Measurements from ENCODE around the gene IMP4. TPM values are rescaled to one million over a fixed set of nuclear protein-coding genes. Genes with fewer than 3 reads are reported as not detected.

IMP4 gene
- polyA plus RNA-seq, 4 donors = 52.7 to 77.7 (median 62.2) TPM

DNA sequence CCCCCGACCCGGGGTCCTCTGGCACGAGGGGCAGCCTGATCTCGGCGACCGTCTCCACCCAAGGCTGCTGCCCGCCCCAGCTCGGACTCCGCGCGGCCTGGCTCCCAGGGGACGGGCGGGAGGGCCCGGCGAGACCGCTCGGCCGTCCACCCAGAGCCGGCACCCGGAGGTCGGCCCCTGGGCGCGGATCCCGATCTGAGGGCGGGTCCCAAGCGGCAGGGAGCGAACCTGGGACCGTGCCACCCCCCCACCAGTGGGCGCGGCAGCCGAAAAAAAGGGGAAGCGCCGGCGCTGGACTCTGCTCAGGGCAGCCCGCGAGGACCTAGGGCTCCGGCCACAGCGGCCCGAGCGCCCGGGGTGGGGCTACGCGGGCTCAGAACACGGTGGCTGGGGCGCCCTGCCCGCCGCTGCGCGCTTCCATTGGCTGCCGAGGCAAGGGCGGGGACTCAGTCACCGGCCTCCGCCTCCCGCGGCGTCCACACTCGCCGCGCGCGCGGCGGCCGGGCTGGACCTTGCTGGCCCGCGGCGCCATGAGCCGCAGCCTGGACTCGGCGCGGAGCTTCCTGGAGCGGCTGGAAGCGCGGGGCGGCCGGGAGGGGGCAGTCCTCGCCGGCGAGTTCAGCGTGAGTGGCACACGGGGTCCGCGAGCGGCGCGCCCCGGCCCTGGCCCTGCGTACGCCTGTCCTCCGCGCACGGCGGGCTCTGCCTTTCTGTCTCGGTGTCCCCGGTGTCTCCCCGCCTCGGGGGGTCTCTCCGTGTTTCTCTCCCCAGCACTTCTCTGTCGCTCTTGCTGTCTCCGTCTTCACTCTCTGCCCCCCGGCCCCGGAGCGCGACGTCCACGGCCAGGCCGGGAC lies 13.1 kb downstream of the IMP4 start, which contains the start of gene PTPN18:
Gene PTPN18, plus strand, starts transcription at position 479 of the 854 bp plus-strand sequence. Its CDS starts 52 bp downstream, at position 531.
- no peaks in the 10 kb centered on the region for H3K9me3 ChIP-seq (ENCODE audit: control insufficient read depth in 2 of 2, insufficient read depth in 1 of 2, low read depth in 1 of 2, low read length in 1 of 2)
- peak; percentile 90 to 92 for DNase-seq
- 0 to 1% (median 0%) methylated on average over 47 to 107 of the region's 107 CpGs for WGBS, 3 donors
- H3K4me3 ChIP-seq (ENCODE audit: low read depth in 1 of 3, low read length in 3 of 3) = peak within 1 kb of the TSS; percentile 65 to 68 (median 66)
- H3K4me1 ChIP-seq (ENCODE audit: control insufficient read depth in 3 of 3, insufficient read depth in 2 of 3, low read depth in 1 of 3, low read length in 2 of 3) = no peaks in the 10 kb centered on the region
- FAIRE-seq = no peak
- peak within 1 kb of the TSS; percentile 42 to 91 (median 86) for H3K27ac ChIP-seq (ENCODE audit: low read depth in 1 of 3, low read length in 2 of 3)
- peaks cover 0 to 10% (median 0%) of the 10 kb centered on the region in 3 donors for H3K36me3 ChIP-seq (ENCODE audit: control insufficient read depth in 3 of 3, insufficient read depth in 2 of 3, low read depth in 1 of 3, low read length in 3 of 3)
- H3K27me3 ChIP-seq (ENCODE audit: control insufficient read depth in 3 of 3, insufficient read depth in 3 of 3, low read length in 3 of 3) = no peaks in the 10 kb centered on the region

DNA sequence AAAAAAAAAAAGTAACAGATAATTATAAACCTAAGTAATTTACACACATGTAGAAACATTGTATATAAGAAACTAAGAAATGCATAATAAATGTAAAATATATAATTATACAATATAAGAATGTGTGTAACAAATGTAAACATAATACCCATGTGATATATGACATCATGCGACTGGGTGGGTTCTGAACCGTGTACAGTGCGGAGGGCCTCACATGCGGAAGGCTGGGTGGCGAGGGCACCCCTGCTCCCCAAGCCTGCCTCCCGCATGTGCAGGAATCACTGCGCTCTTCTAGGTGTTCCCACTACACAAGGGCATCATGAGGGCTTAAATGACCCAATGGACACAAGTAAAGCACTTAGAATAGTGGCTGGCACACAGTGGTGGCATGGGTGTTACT lies 15.2 kb downstream of the IMP4 start:
- no peaks in the 10 kb centered on the region for H3K4me1 ChIP-seq (ENCODE audit: control insufficient read depth in 3 of 3, insufficient read depth in 2 of 3, low read depth in 1 of 3, low read length in 2 of 3)
- DNase-seq = no peak
- no peaks in the 10 kb centered on the region for H3K9me3 ChIP-seq (ENCODE audit: control insufficient read depth in 2 of 2, insufficient read depth in 1 of 2, low read depth in 1 of 2, low read length in 1 of 2)
- H3K27ac ChIP-seq (ENCODE audit: low read depth in 1 of 3, low read length in 2 of 3) = no peak overlapping the region
- FAIRE-seq = no peak
- H3K4me3 ChIP-seq (ENCODE audit: low read depth in 1 of 3, low read length in 3 of 3) = no peak overlapping the region
- H3K36me3 ChIP-seq (ENCODE audit: control insufficient read depth in 3 of 3, insufficient read depth in 2 of 3, low read depth in 1 of 3, low read length in 3 of 3) = peaks cover 0 to 10% (median 0%) of the 10 kb centered on the region in 3 donors
- WGBS, 3 donors = 95 to 97% (median 97%) methylated on average over 7 of the region's 7 CpGs
- no peaks in the 10 kb centered on the region for H3K27me3 ChIP-seq (ENCODE audit: control insufficient read depth in 3 of 3, insufficient read depth in 3 of 3, low read length in 3 of 3)

DNA sequence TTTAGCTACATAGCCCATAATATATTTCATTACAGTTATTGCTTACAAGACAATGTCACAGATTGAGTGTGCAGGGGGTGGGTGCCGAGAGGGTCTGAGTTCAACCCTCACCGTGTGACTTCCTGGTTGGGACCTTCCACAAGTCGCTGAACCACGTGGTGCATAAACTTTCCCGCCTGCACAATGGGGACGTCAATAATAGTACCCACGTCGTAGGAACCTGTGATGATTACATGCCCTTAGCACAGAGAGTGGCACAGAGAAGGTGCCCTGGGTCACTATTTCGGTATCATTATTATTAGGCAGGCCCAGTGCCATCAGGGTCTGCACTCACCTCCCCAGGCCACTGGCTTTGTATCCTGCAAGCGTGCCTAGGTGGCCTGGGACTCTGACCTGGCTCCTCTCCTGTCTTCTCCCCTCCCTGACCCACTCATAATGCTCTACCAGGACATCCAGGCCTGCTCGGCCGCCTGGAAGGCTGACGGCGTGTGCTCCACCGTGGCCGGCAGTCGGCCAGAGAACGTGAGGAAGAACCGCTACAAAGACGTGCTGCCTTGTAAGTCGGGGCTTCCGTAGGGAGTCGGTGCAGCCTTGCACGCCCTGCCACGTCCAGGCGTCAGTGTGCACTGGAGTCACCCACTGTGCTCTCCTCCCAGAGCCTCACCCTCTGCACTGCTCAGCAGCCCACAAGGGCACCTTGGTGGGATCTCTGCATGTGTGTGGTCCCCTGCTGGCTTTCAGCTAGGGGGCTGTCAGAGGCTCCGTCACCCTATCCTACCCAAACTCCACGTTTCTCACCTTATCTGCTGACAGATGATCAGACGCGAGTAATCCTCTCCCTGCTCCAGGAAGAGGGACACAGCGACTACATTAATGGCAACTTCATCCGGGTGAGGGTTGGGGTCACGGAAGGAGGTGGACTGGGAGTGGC lies 16.0 kb downstream of the IMP4 start:
- 94 to 95% (median 95%) methylated on average over 33 of the region's 33 CpGs for WGBS, 3 donors

DNA sequence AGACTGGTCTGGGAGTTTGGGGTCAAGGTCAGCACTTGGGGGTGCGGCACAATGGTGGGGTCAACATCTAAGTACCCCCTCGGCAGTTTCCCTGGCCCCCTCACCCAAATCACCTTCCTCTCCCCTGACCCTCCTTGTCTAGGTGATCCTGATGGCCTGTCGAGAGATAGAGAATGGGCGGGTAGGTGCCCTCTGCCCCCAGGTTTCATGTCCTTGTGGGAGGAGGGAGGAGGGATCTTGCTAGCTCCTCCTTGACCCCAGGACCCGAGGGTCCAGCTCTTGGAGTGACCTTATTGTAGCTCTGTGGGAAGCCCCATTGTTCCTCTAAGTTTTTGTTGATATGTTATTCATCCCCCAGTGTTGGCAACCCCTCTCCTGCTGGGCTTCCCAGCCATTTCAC lies 16.8 kb downstream of the IMP4 start:
- Histone ChIP-seq H3K27ac (ENCODE audit: low read depth in 1 of 3, low read length in 2 of 3) (no peak overlapping the region), H3K36me3 (ENCODE audit: control insufficient read depth in 3 of 3, insufficient read depth in 2 of 3, low read depth in 1 of 3, low read length in 3 of 3) (peaks cover 0 to 10% (median 0%) of the 10 kb centered on the region in 3 donors), H3K4me3 (ENCODE audit: low read depth in 1 of 3, low read length in 3 of 3) (no peak overlapping the region), H3K4me1 (ENCODE audit: control insufficient read depth in 3 of 3, insufficient read depth in 2 of 3, low read depth in 1 of 3, low read length in 2 of 3) (no peaks in the 10 kb centered on the region), H3K27me3 (ENCODE audit: control insufficient read depth in 3 of 3, insufficient read depth in 3 of 3, low read length in 3 of 3) (no peaks in the 10 kb centered on the region), H3K9me3 (ENCODE audit: control insufficient read depth in 2 of 2, insufficient read depth in 1 of 2, low read depth in 1 of 2, low read length in 1 of 2) (no peaks in the 10 kb centered on the region)
- WGBS, 3 donors = 66 to 75% (median 74%) methylated on average over 5 of the region's 5 CpGs
- FAIRE-seq (no peak), DNase-seq (no peak)

More for the DNA sequence above, 16.0 kb downstream of the IMP4 start:
- Histone ChIP-seq H3K9me3 (ENCODE audit: control insufficient read depth in 2 of 2, insufficient read depth in 1 of 2, low read depth in 1 of 2, low read length in 1 of 2) (no peaks in the 10 kb centered on the region), H3K27me3 (ENCODE audit: control insufficient read depth in 3 of 3, insufficient read depth in 3 of 3, low read length in 3 of 3) (no peaks in the 10 kb centered on the region), H3K4me1 (ENCODE audit: control insufficient read depth in 3 of 3, insufficient read depth in 2 of 3, low read depth in 1 of 3, low read length in 2 of 3) (no peaks in the 10 kb centered on the region), H3K36me3 (ENCODE audit: control insufficient read depth in 3 of 3, insufficient read depth in 2 of 3, low read depth in 1 of 3, low read length in 3 of 3) (peaks cover 0 to 10% (median 0%) of the 10 kb centered on the region in 3 donors), H3K27ac (ENCODE audit: low read depth in 1 of 3, low read length in 2 of 3) (no peak overlapping the region), H3K4me3 (ENCODE audit: low read depth in 1 of 3, low read length in 3 of 3) (no peak overlapping the region)
- no peak for FAIRE-seq
- DNase-seq = no peak

DNA sequence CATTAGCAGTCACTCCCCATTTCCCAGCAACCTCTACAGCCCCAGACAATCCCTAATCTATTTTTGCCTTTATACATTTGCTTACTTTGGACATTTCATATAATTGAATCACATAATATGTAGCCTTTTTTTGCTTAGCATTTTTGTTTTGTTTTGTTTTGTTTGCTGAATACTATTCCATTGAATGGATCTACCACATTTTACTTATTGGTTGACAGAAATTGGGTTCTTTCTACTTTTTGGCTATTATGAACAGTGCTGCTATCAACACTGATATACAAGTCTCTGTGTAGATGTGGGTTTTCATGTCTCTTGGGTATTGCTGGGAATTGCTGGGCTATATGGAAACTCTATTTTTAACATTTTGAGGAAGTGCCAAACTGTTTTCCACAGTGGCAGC lies 20.8 kb downstream of the IMP4 start:
- Histone ChIP-seq H3K9me3 (ENCODE audit: control insufficient read depth in 2 of 2, insufficient read depth in 1 of 2, low read depth in 1 of 2, low read length in 1 of 2) (peaks cover 0 to 4% of the 10 kb centered on the region in 2 donors), H3K27me3 (ENCODE audit: control insufficient read depth in 3 of 3, insufficient read depth in 3 of 3, low read length in 3 of 3) (no peaks in the 10 kb centered on the region), H3K36me3 (ENCODE audit: control insufficient read depth in 3 of 3, insufficient read depth in 2 of 3, low read depth in 1 of 3, low read length in 3 of 3) (peaks cover 0 to 9% (median 0%) of the 10 kb centered on the region in 3 donors), H3K4me1 (ENCODE audit: control insufficient read depth in 3 of 3, insufficient read depth in 2 of 3, low read depth in 1 of 3, low read length in 2 of 3) (no peaks in the 10 kb centered on the region), H3K27ac (ENCODE audit: low read depth in 1 of 3, low read length in 2 of 3) (no peak overlapping the region), H3K4me3 (ENCODE audit: low read depth in 1 of 3, low read length in 3 of 3) (no peak overlapping the region)
- FAIRE-seq = no peak
- DNase-seq = no peak

DNA sequence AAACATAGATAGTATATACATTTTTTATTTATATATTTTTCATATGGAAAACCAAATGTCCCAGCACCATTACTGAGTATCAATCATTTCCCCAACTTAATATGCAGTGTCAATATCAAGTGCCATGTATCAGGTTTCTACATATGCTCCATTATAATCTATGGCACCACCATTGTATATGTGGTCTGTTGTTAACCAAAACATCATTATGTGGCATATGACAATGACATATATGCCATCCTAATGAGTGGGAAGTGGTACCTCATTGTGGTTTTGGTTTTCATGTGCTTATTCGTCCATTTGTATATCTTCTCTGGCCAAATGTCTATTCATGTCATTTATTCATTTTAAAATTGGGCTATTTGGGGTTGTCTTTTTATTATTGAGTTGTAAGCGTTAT lies 22.4 kb downstream of the IMP4 start:
- FAIRE-seq (no peak), DNase-seq (no peak)
- H3K4me1 ChIP-seq (ENCODE audit: control insufficient read depth in 3 of 3, insufficient read depth in 2 of 3, low read depth in 1 of 3, low read length in 2 of 3) = no peaks in the 10 kb centered on the region
- WGBS, 3 donors = 79 to 88% (median 82%) methylated on average over 2 of the region's 2 CpGs
- H3K27me3 ChIP-seq (ENCODE audit: control insufficient read depth in 3 of 3, insufficient read depth in 3 of 3, low read length in 3 of 3) = no peaks in the 10 kb centered on the region
- no peak overlapping the region for H3K27ac ChIP-seq (ENCODE audit: low read depth in 1 of 3, low read length in 2 of 3)
- peaks cover 0 to 4% of the 10 kb centered on the region in 2 donors for H3K9me3 ChIP-seq (ENCODE audit: control insufficient read depth in 2 of 2, insufficient read depth in 1 of 2, low read depth in 1 of 2, low read length in 1 of 2)
- no peak overlapping the region for H3K4me3 ChIP-seq (ENCODE audit: low read depth in 1 of 3, low read length in 3 of 3)
- peaks cover 0 to 6% (median 2%) of the 10 kb centered on the region in 3 donors for H3K36me3 ChIP-seq (ENCODE audit: control insufficient read depth in 3 of 3, insufficient read depth in 2 of 3, low read depth in 1 of 3, low read length in 3 of 3)

DNA sequence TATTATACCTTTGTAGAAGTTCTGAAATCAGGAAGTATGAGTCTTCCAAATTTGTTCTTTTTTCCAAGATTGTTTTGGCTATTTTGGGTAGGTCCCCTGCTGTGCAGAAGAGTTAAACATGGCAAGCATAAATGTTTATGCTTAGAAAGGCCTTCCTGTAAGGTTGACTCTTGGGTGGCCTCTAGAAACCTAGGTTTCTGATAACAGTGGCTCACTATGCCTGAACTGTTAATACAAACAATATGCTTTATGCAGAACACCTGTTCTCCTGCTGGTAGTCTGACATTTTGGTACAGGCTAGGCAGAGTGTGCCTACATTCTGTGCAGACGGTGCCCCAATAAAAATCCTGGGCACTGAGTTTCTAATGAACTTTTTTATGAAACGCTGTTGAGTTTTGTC lies 23.3 kb downstream of the IMP4 start:
- Histone ChIP-seq H3K4me3 (ENCODE audit: low read depth in 1 of 3, low read length in 3 of 3) (no peak overlapping the region), H3K9me3 (ENCODE audit: control insufficient read depth in 2 of 2, insufficient read depth in 1 of 2, low read depth in 1 of 2, low read length in 1 of 2) (peaks cover 0 to 4% of the 10 kb centered on the region in 2 donors), H3K36me3 (ENCODE audit: control insufficient read depth in 3 of 3, insufficient read depth in 2 of 3, low read depth in 1 of 3, low read length in 3 of 3) (peaks cover 0 to 15% (median 2%) of the 10 kb centered on the region in 3 donors), H3K27me3 (ENCODE audit: control insufficient read depth in 3 of 3, insufficient read depth in 3 of 3, low read length in 3 of 3) (no peaks in the 10 kb centered on the region), H3K27ac (ENCODE audit: low read depth in 1 of 3, low read length in 2 of 3) (no peak overlapping the region), H3K4me1 (ENCODE audit: control insufficient read depth in 3 of 3, insufficient read depth in 2 of 3, low read depth in 1 of 3, low read length in 2 of 3) (no peaks in the 10 kb centered on the region)
- DNase-seq (no peak), FAIRE-seq (no peak)
- 83 to 96% (median 93%) methylated on average over 2 of the region's 2 CpGs for WGBS, 3 donors

DNA sequence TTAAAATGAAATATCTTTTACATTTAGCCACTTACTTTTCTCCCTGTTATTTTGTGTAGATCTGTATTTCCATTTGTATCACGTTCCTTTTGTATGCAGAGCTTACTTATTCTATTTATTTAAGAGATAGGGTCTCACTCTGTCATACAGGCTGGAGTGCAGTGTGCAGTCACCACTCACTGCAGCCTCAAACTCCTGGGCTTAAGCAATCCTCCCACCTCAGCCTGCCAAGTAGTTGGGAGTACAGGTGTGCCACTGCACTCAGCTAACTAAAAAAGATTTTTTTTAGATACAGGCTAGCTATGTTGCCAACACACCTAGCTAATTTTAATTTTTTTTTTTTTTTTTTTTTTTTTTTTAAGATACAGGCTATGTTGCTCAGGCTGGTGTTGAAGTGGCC lies 24.0 kb downstream of the IMP4 start:
- peaks cover 0 to 4% of the 10 kb centered on the region in 2 donors for H3K9me3 ChIP-seq (ENCODE audit: control insufficient read depth in 2 of 2, insufficient read depth in 1 of 2, low read depth in 1 of 2, low read length in 1 of 2)

More for the DNA sequence above, 24.0 kb downstream of the IMP4 start:
- Histone ChIP-seq H3K4me3 (ENCODE audit: low read depth in 1 of 3, low read length in 3 of 3) (no peak overlapping the region), H3K27ac (ENCODE audit: low read depth in 1 of 3, low read length in 2 of 3) (no peak overlapping the region), H3K27me3 (ENCODE audit: control insufficient read depth in 3 of 3, insufficient read depth in 3 of 3, low read length in 3 of 3) (no peaks in the 10 kb centered on the region), H3K4me1 (ENCODE audit: control insufficient read depth in 3 of 3, insufficient read depth in 2 of 3, low read depth in 1 of 3, low read length in 2 of 3) (peaks cover 0 to 4% (median 0%) of the 10 kb centered on the region in 3 donors), H3K36me3 (ENCODE audit: control insufficient read depth in 3 of 3, insufficient read depth in 2 of 3, low read depth in 1 of 3, low read length in 3 of 3) (peaks cover 0 to 19% (median 2%) of the 10 kb centered on the region in 3 donors)
- no peak for DNase-seq
- no peak for FAIRE-seq
- WGBS, 3 donors = 44 to 91% (median 84%) methylated on average over 1 of the region's 1 CpG
